H9 (cell line): ENCODE data around the gene SLC6A3. TPM values are rescaled to one million over a fixed set of nuclear protein-coding genes. Genes with fewer than 3 reads are reported as not detected.

Source experiments
- DNase-seq: peaks from one replicate; pipeline ENCODE4 v3.0.0-alpha.2; 2017
- H2AFZ ChIP-seq: one replicate; pipeline ENCODE4 v1.6.1; 2013; ENCODE audit warnings: mild to moderate bottlenecking, low read length, control low read depth, moderate library complexity
- H2AK5ac ChIP-seq: 2 replicates; pipeline ENCODE4 v1.6.1; 2013; ENCODE audit warnings: low read length, control low read depth, mixed read lengths; ENCODE audit not compliant: insufficient read length
- H2BK120ac ChIP-seq: one replicate; pipeline ENCODE4 v1.6.1; 2013; ENCODE audit warnings: low read depth, mild to moderate bottlenecking, low read length, control low read depth, inconsistent platforms; ENCODE audit not compliant: poor library complexity, severe bottlenecking
- H2BK12ac ChIP-seq: 2 replicates; pipeline ENCODE4 v1.6.1; 2013; ENCODE audit warnings: low read length, control low read depth, mixed read lengths, low read depth; ENCODE audit not compliant: insufficient read length
- H2BK15ac ChIP-seq: 2 replicates; pipeline ENCODE4 v1.6.1; 2013; ENCODE audit warnings: low read depth, low read length, control low read depth
- H2BK20ac ChIP-seq: one replicate; pipeline ENCODE4 v1.6.1; 2013; ENCODE audit warnings: low read depth, mild to moderate bottlenecking, low read length, control low read depth, inconsistent platforms; ENCODE audit not compliant: poor library complexity, severe bottlenecking
- H2BK5ac ChIP-seq: 2 replicates; pipeline ENCODE4 v1.6.1; 2013; ENCODE audit warnings: low read length, control low read depth, mixed read lengths; ENCODE audit not compliant: insufficient read length
- H3K14ac ChIP-seq: 2 replicates; pipeline ENCODE4 v1.6.1; 2013; ENCODE audit warnings: low read length, control low read depth; ENCODE audit not compliant: insufficient read depth
- H3K18ac ChIP-seq: 2 replicates; pipeline ENCODE4 v1.6.1; 2013; ENCODE audit warnings: low read depth, mild to moderate bottlenecking, mixed read lengths, low read length, control low read depth; ENCODE audit not compliant: insufficient read length
- H3K23ac ChIP-seq: 2 replicates; pipeline ENCODE4 v1.6.1; 2013; ENCODE audit warnings: low read length, control low read depth, mixed read lengths, low read depth; ENCODE audit not compliant: insufficient read length
- H3K23me2 ChIP-seq: 2 replicates; pipeline ENCODE4 v1.6.1; 2013; ENCODE audit warnings: low read depth, mild to moderate bottlenecking, mixed read lengths, low read length, control low read depth; ENCODE audit not compliant: insufficient read length, poor library complexity, severe bottlenecking
- H3K27ac ChIP-seq: 2 replicates; pipeline ENCODE4 v1.5.1; 2013; ENCODE audit warnings: low read length, control low read depth, mixed read lengths, low read depth; ENCODE audit not compliant: insufficient read length
- H3K27me3 ChIP-seq: 2 replicates; pipeline ENCODE4 v1.6.1; 2013; ENCODE audit warnings: low read length, control low read depth, inconsistent platforms; ENCODE audit not compliant: insufficient read depth
- H3K4ac ChIP-seq: 2 replicates; pipeline ENCODE4 v1.6.1; 2013; ENCODE audit warnings: low read depth, mild to moderate bottlenecking, control low read depth, inconsistent platforms, low read length, moderate library complexity
- H3K4me1 ChIP-seq: 2 replicates; pipeline ENCODE4 v1.6.1; 2013; ENCODE audit warnings: low read length, control low read depth, inconsistent platforms; ENCODE audit not compliant: insufficient read depth
- H3K4me2 ChIP-seq: 2 replicates; pipeline ENCODE4 v1.6.1; 2013; ENCODE audit warnings: low read length, control low read depth, mixed read lengths; ENCODE audit not compliant: insufficient read length, insufficient read depth
- H3K56ac ChIP-seq: 2 replicates; pipeline ENCODE4 v1.6.1; 2013; ENCODE audit warnings: low read depth, mild to moderate bottlenecking, mixed read lengths, low read length, control low read depth; ENCODE audit not compliant: insufficient read length
- H3K79me1 ChIP-seq: 2 replicates; pipeline ENCODE4 v1.6.1; 2013; ENCODE audit warnings: low read depth, mild to moderate bottlenecking, moderate library complexity, low read length, control low read depth, inconsistent platforms; ENCODE audit not compliant: insufficient read depth, poor library complexity, severe bottlenecking
- H3K79me2 ChIP-seq: 2 replicates; pipeline ENCODE4 v1.6.1; 2013; ENCODE audit warnings: low read length, control low read depth, inconsistent platforms; ENCODE audit not compliant: insufficient read depth
- H3K9ac ChIP-seq: 2 replicates; pipeline ENCODE4 v1.6.1; 2013; ENCODE audit warnings: low read length, control low read depth, mixed read lengths; ENCODE audit not compliant: insufficient read length; ENCODE audit errors: extremely low read depth
- H3K9me3 ChIP-seq: one replicate; pipeline ENCODE4 v1.6.1; 2013; ENCODE audit warnings: low read depth, low read length, inconsistent platforms; ENCODE audit not compliant: control insufficient read depth
- H3T11ph ChIP-seq: one replicate; pipeline ENCODE4 v1.6.1; 2013; ENCODE audit warnings: mild to moderate bottlenecking, low read length, control low read depth, inconsistent platforms
- H4K20me1 ChIP-seq: one replicate; pipeline ENCODE4 v1.6.1; 2013; ENCODE audit not compliant: control insufficient read depth, insufficient read length, insufficient read depth
- H4K5ac ChIP-seq: 2 replicates; pipeline ENCODE4 v1.6.1; 2013; ENCODE audit warnings: low read depth, mild to moderate bottlenecking, mixed read lengths, low read length, control low read depth; ENCODE audit not compliant: insufficient read length
- H4K8ac ChIP-seq: replicated peaks from 2 replicates; pipeline ENCODE4 v1.6.1; 2013; ENCODE audit warnings: low read length, control low read depth, mixed read lengths, low read depth; ENCODE audit not compliant: insufficient read length
- H4K91ac ChIP-seq: 2 replicates; pipeline ENCODE4 v1.6.1; 2013; ENCODE audit warnings: low read depth, mild to moderate bottlenecking, moderate library complexity, mixed read lengths, low read length, control low read depth; ENCODE audit not compliant: insufficient read length
- H3K27ac Mint-ChIP-seq, 3 experiments: 2 replicates in 2 of 3; 3 replicates in 1 of 3; pipeline ENCODE4 v1.8.0; 2020 to 2021; ENCODE audit warnings: mixed read lengths in 3 of 3, mild to moderate bottlenecking in 1 of 3, moderate library complexity in 1 of 3
- H3K27me3 Mint-ChIP-seq: 2 replicates; pipeline ENCODE4 v1.8.0; 2021; ENCODE audit warnings: low read depth, mild to moderate bottlenecking, moderate library complexity, mixed read lengths
- H3K36me3 Mint-ChIP-seq, 3 experiments: 2 replicates in 2 of 3; 3 replicates in 1 of 3; pipeline ENCODE4 v1.8.0; 2020 to 2021; ENCODE audit warnings: low read depth in 3 of 3, mixed read lengths in 3 of 3; ENCODE audit not compliant: insufficient read depth in 1 of 3
- H3K4me1 Mint-ChIP-seq, 2 experiments: 2 replicates each; pipeline ENCODE4 v1.8.0; 2020; ENCODE audit warnings: mixed read lengths in 2 of 2
- H3K4me3 Mint-ChIP-seq, 2 experiments: 2 replicates in 1 of 2; 3 replicates in 1 of 2; pipeline ENCODE4 v1.8.0; 2020 to 2021; ENCODE audit warnings: mild to moderate bottlenecking in 2 of 2, mixed read lengths in 2 of 2, moderate library complexity in 1 of 2
- H3K9me3 Mint-ChIP-seq, 2 experiments: 2 replicates in 1 of 2; 3 replicates in 1 of 2; pipeline ENCODE4 v1.8.0; 2020; ENCODE audit warnings: mild to moderate bottlenecking in 2 of 2, mixed read lengths in 2 of 2, moderate library complexity in 1 of 2
- WGBS: extraction: QIAGEN DNeasy Blood & Tissue Kit; methylation state at CpG from one replicate; pipeline ENCODE4 v1.1.7; 2013; ENCODE audit warnings: missing lambda C conversion rate, low lambda C conversion rate, mixed read lengths; ENCODE audit not compliant: insufficient read length; ENCODE audit errors: extremely low coverage; 5-methylcytosine and 5-hydroxymethylcytosine counted together
- total RNA-seq: library from RNA; stranded (reverse); gene quantifications from 2 replicates; pipeline ENCODE4 v1.2.1, GENCODE V29; 2021
- TF ChIP-seq, protein P1 (sequence below): fragments of 200-600 bp; sonication (generic); conservative IDR thresholded peaks from 3 replicates; pipeline ENCODE4 v1.8.0; 2021; ENCODE audit warnings: antibody characterized with exemption, mild to moderate bottlenecking

The SLC6A3 gene
- total RNA-seq, 1 experiment from 2014 or later: 0.61 TPM

GRCh38 chr5:1346627-1347440 lies 98.4 kb downstream of the SLC6A3 start:
- H3K4me1 Mint-ChIP-seq: peaks cover 19 to 23% of the 10 kb centered on the region in 2 experiments
- H4K91ac ChIP-seq: no peak overlapping the region
- no peak overlapping the region for H3T11ph ChIP-seq
- no peaks in the 10 kb centered on the region for H3K4me1 ChIP-seq
- H3K27ac ChIP-seq: no peak overlapping the region
- no peaks in the 10 kb centered on the region for H3K27me3 ChIP-seq
- H3K4me2 ChIP-seq: no peak overlapping the region
- H3K23me2 ChIP-seq: peaks cover 11% of the 10 kb centered on the region
- H3K9ac ChIP-seq: no peak overlapping the region
- H3K79me1 ChIP-seq: peaks cover 5% of the 10 kb centered on the region
- no peak overlapping the region for H4K8ac ChIP-seq
- no peak overlapping the region for H3K23ac ChIP-seq
- H3K9me3 ChIP-seq: no peaks in the 10 kb centered on the region
- no peaks in the 10 kb centered on the region for H3K9me3 Mint-ChIP-seq
- no peak overlapping the region for H3K14ac ChIP-seq
- no peak overlapping the region for H3K56ac ChIP-seq
- H4K20me1 ChIP-seq: no peaks in the 10 kb centered on the region
- peaks cover 7% of the 10 kb centered on the region; the same call in 1 of the 2 replicates for H3K79me2 ChIP-seq
- H3K18ac ChIP-seq: no peak overlapping the region
- TF ChIP-seq, protein P1, sequence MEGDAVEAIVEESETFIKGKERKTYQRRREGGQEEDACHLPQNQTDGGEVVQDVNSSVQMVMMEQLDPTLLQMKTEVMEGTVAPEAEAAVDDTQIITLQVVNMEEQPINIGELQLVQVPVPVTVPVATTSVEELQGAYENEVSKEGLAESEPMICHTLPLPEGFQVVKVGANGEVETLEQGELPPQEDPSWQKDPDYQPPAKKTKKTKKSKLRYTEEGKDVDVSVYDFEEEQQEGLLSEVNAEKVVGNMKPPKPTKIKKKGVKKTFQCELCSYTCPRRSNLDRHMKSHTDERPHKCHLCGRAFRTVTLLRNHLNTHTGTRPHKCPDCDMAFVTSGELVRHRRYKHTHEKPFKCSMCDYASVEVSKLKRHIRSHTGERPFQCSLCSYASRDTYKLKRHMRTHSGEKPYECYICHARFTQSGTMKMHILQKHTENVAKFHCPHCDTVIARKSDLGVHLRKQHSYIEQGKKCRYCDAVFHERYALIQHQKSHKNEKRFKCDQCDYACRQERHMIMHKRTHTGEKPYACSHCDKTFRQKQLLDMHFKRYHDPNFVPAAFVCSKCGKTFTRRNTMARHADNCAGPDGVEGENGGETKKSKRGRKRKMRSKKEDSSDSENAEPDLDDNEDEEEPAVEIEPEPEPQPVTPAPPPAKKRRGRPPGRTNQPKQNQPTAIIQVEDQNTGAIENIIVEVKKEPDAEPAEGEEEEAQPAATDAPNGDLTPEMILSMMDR: no peak
- no peak overlapping the region for H2AFZ ChIP-seq
- H3K36me3 Mint-ChIP-seq: peaks cover 9 to 19% (median 19%) of the 10 kb centered on the region in 3 experiments; a peak in 6 of 7 replicates
- H3K4me3 Mint-ChIP-seq: peak overlapping the region; percentile 66 to 82; a peak in 4 of 5 replicates
- no peak overlapping the region for H2BK120ac ChIP-seq
- no CpG with 5 or more reads among the region's 21 CpGs for WGBS
- no peak overlapping the region for H2BK15ac ChIP-seq
- H2AK5ac ChIP-seq: no peak overlapping the region
- H3K27me3 Mint-ChIP-seq: no peaks in the 10 kb centered on the region; the same call in 1 of the 2 replicates
- no peak overlapping the region for H4K5ac ChIP-seq
- DNase-seq: no peak
- no peak overlapping the region for H3K4ac ChIP-seq
- H2BK5ac ChIP-seq: no peak overlapping the region
- H2BK20ac ChIP-seq: no peak overlapping the region
- H3K27ac Mint-ChIP-seq: no peak overlapping the region
- no peak overlapping the region for H2BK12ac ChIP-seq
